Natural killer cell treated with Interleukin-12 subunit alpha and Interleukin-12 subunit beta and Interleukin-15 and Interleukin-18, amount 100 ng/mL, for 72 hours (primary cell): ENCODE measurements around the gene NHERF1. TPM values are rescaled to one million over a fixed set of nuclear protein-coding genes. Genes with fewer than 3 reads are reported as not detected.

ENCODE experiments used
- ATAC-seq, 2 donors: fragments of 150-1000 bp; cut with Tn5 transposase in 1 of 2; sonication (Bioruptor Pico), chemical (Tn5 transposase) in 1 of 2; 2 replicates each; pipeline ENCODE4 v1.10.0; 2021
- DNase-seq: peaks from one replicate; pipeline ENCODE4 v3.0.0; 2022; ENCODE audit warnings: low spot score
- H3K27ac Mint-ChIP-seq, 2 donors: 1 replicate in 1 of 2; 2 replicates in 1 of 2; pipeline ENCODE4 v1.8.0; 2022; ENCODE audit warnings: mixed read lengths in 2 of 2, mild to moderate bottlenecking in 1 of 2, moderate library complexity in 1 of 2
- H3K27me3 Mint-ChIP-seq, 2 donors: 1 replicate in 1 of 2; 2 replicates in 1 of 2; pipeline ENCODE4 v1.8.0; 2022; ENCODE audit warnings: mixed read lengths in 2 of 2
- H3K36me3 Mint-ChIP-seq: one replicate; pipeline ENCODE4 v1.8.0; 2022; ENCODE audit warnings: mixed read lengths
- H3K4me1 Mint-ChIP-seq, 2 donors: 1 replicate in 1 of 2; 2 replicates in 1 of 2; pipeline ENCODE4 v1.8.0; 2022; ENCODE audit warnings: low read depth in 2 of 2, mixed read lengths in 2 of 2, mild to moderate bottlenecking in 1 of 2
- H3K4me3 Mint-ChIP-seq: one replicate; pipeline ENCODE4 v1.8.0; 2022; ENCODE audit warnings: mixed read lengths
- H3K9me3 Mint-ChIP-seq: 2 replicates; pipeline ENCODE4 v1.8.0; 2022; ENCODE audit warnings: mixed read lengths
- total RNA-seq, 2 donors: library from RNA; stranded (reverse); gene quantifications; one replicate each; pipeline ENCODE4 v1.2.3, GENCODE V29; 2022

The NHERF1 gene
- total RNA-seq, 2 donors from 2014 or later, result 159 to 187 TPM

DNA sequence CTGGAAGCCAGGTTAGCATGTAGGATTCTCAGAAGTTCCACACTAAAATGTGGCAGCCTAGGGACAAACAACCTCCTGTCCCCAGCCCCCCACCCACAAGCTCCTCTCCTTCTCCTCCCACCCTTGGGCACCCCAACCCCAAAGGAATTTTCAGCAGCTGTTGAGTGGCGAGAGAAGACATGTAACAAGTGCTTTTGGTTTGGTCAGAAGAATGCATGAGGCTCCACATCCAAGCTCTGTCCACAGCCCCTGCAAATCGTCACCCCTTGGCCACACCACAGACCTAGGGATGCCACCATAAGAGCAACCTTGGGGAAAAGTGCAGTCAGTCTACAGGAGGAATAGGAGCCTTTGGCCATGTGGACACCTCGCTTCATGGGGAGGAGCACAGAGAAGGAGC lies 23.3 kb upstream of the NHERF1 start:
- Mint-ChIP-seq H3K9me3 (no peaks in the 10 kb centered on the region), H3K4me1 (peaks cover 12 to 22% of the 10 kb centered on the region in 2 donors), H3K27me3 (peaks cover 7 to 11% of the 10 kb centered on the region in 2 donors), H3K4me3 (no peak overlapping the region), H3K36me3 (no peaks in the 10 kb centered on the region), H3K27ac (no peak overlapping the region)
- no peak for ATAC-seq
- no peak for DNase-seq

DNA sequence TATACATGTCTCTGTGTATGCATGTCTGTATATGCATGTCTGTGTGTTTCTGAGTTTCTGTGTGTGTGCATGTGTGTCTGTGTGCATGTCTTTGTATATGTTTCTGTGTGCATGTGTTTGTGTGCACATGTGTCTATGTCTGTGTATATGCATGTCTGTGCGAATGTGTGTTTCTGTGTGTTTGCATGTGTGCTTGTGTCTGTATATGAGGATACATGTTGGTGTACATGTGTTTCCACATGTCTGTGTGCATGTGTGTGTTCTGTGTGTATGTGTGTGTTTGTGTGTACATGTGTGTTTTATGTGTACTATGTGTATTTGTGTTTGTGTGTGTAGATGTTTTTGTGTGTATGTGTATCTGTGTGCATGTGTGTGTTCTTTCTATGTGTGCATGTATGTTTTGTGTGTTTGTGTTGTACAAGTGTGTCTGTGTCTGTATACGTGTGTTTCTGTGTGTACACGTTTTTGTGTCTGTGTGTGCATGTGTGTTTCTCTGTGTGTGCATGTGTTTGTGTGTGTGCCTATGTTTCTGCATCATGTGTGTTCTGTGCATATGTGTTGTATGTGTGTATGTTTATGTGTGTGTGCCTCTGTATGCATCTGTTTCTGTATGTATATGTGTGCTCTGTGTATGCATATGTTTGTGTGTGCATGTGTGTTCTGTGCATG lies 20.3 kb upstream of the NHERF1 start:
- ATAC-seq (no peak), DNase-seq (no peak)
- Mint-ChIP-seq H3K4me1 (peaks cover 10 to 19% of the 10 kb centered on the region in 2 donors), H3K27me3 (peaks cover 0 to 6% of the 10 kb centered on the region in 2 donors), H3K9me3 (no peaks in the 10 kb centered on the region), H3K27ac (no peak overlapping the region), H3K4me3 (no peak overlapping the region), H3K36me3 (no peaks in the 10 kb centered on the region)

DNA sequence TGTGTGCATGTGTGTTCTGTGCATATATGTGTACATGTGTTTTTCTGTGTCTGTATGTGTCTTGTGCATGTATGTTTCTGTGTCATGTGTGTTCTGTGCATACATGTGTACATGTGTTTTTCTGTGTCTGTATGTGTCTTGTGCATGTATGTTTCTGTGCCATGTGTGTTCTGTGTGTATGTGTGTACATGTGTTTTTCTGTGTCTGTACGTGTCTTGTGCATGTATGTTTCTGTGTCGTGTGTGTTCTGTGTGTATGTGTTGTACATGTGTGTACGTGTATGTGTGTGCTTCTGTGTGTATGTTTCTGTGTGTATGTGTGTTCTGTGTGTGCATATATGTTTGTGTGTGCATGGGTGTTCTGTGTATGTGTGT lies 19.7 kb upstream of the NHERF1 start:
- H3K9me3 Mint-ChIP-seq, result no peaks in the 10 kb centered on the region
- ATAC-seq, result no peak
- peaks cover 10 to 19% of the 10 kb centered on the region in 2 donors for H3K4me1 Mint-ChIP-seq
- H3K36me3 Mint-ChIP-seq, result no peaks in the 10 kb centered on the region
- H3K4me3 Mint-ChIP-seq, result no peak overlapping the region
- H3K27ac Mint-ChIP-seq, result no peak overlapping the region
- H3K27me3 Mint-ChIP-seq, result peaks cover 0 to 6% of the 10 kb centered on the region in 2 donors
- DNase-seq, result no peak

GRCh38 chr17:74729368-74729767 lies 19.1 kb upstream of the NHERF1 start:
- Mint-ChIP-seq H3K27ac (no peak overlapping the region), H3K4me3 (no peak overlapping the region), H3K9me3 (no peaks in the 10 kb centered on the region), H3K36me3 (no peaks in the 10 kb centered on the region), H3K27me3 (peaks cover 4 to 5% of the 10 kb centered on the region in 2 donors), H3K4me1 (peaks cover 5 to 14% of the 10 kb centered on the region in 2 donors)
- no peak for ATAC-seq
- DNase-seq, result no peak

GRCh38 chr17:74729866-74730265 lies 18.6 kb upstream of the NHERF1 start:
- Mint-ChIP-seq H3K9me3 (no peaks in the 10 kb centered on the region), H3K27me3 (peaks cover 6 to 9% of the 10 kb centered on the region in 2 donors), H3K36me3 (no peaks in the 10 kb centered on the region), H3K4me1 (peaks cover 3 to 10% of the 10 kb centered on the region in 2 donors), H3K4me3 (peak overlapping the region; percentile 31), H3K27ac (no peak overlapping the region)
- DNase-seq (no peak), ATAC-seq (no peak)

DNA sequence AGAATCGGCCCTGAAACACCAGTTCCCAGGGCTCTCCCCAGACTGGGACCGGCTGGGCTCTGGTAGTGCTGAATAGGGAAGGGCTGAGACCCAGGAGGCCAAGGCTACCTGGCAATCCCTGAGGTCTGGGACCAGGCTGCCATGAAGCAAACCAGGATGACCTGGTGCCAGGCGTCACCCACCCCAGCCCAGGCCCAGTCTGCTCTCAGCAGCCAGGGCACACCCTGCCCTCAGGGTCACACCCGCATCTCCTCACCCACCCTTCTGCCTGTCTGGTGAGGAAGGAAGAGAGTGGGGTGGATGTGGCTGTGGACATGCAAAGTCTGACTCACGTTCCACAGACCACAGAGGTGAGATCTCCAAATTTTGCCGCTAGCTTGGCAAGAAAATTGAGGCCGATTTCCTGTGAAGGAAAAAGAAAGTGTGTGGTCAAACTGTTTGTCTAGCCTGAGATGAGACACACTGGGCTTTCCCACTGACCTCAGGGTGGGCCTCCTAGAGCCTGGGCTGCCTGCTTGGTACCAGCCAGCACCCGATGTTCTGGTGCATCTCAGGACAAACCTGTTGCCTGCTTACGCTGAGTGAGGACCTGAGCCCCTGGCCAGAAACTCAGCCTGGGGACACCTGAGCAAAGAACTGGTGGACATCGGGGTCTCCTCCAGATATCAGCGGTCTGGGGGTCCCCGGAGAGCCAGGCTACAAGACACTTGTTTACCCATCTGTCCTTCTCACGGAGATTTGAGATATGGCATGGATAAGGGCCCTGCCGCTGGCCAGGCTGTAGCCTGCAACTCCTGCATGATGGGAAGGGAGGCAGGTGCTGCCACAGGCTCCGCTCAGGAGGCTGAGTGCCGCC lies 17.7 kb upstream of the NHERF1 start:
- peak overlapping the region in 1 of 2 donors; percentile 56 for H3K27ac Mint-ChIP-seq
- no peaks in the 10 kb centered on the region for H3K36me3 Mint-ChIP-seq
- H3K27me3 Mint-ChIP-seq, result peaks cover 8 to 11% of the 10 kb centered on the region in 2 donors
- peaks cover 3 to 10% of the 10 kb centered on the region in 2 donors for H3K4me1 Mint-ChIP-seq
- H3K4me3 Mint-ChIP-seq, result peak overlapping the region; percentile 31
- DNase-seq (peak; percentile 92), ATAC-seq (peak; percentile 95 to 98)
- H3K9me3 Mint-ChIP-seq, result no peaks in the 10 kb centered on the region

- no peak for ATAC-seq
- Mint-ChIP-seq H3K36me3 (no peaks in the 10 kb centered on the region), H3K9me3 (no peaks in the 10 kb centered on the region), H3K27me3 (peaks cover 9 to 11% of the 10 kb centered on the region in 2 donors), H3K27ac (peak overlapping the region in 1 of 2 donors; percentile 56), H3K4me1 (peaks cover 5 to 12% of the 10 kb centered on the region in 2 donors), H3K4me3 (no peak overlapping the region)
- DNase-seq, result no peak
Observed at GRCh38 chr17:74731347-74731605, 17.2 kb upstream of the NHERF1 start.

DNA sequence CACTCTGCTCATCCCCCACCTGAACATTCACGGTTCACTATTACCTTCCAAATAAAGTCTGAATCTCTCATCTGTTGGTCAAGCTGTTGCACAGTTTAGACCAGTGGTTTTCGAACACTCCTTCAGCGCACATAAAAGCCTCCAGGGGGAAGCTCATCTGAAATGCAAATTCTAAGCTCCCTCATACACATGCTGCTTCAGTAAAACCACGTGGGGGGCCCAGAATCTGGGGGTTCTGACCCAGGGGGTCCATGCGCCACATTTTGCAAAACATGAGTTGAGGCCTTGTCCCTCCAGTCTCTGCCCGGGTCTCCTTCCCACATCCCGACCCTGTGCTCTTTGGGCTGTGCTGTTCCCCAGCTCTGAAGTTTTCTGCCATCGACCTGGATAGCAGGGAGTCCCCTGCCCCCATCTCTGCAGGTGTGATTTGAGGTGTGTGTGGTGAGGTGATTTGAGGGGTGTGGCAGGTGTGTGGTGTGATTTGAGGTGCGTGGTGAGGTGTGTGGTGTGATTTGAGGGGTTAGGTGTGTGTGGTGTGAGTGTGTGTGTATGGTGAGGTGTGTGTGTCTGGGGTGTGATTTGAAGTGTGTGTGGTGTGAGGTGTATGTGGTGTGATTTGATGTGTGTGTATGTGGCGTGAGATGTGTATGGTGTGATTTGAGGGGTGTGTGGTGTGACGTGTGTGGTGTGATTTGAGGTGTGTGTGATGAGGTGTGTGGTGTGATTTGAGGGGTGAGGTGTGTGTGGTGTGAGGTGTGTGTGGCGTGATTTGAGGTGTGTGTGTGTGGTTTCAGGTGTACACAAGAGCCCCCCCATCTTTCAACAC lies 16.2 kb upstream of the NHERF1 start:
- Mint-ChIP-seq H3K9me3 (no peaks in the 10 kb centered on the region), H3K36me3 (no peaks in the 10 kb centered on the region), H3K4me1 (peaks cover 8 to 15% of the 10 kb centered on the region in 2 donors), H3K27ac (no peak overlapping the region), H3K27me3 (peaks cover 11% of the 10 kb centered on the region in 2 donors), H3K4me3 (no peak overlapping the region)
- DNase-seq (no peak), ATAC-seq (no peak)

GRCh38 chr17:74733365-74734122 lies 14.9 kb upstream of the NHERF1 start:
- Mint-ChIP-seq H3K27ac (no peak overlapping the region), H3K9me3 (no peaks in the 10 kb centered on the region), H3K27me3 (peaks cover 11% of the 10 kb centered on the region in 2 donors), H3K4me1 (peaks cover 19 to 24% of the 10 kb centered on the region in 2 donors), H3K4me3 (no peak overlapping the region), H3K36me3 (no peaks in the 10 kb centered on the region)
- DNase-seq (no peak), ATAC-seq (no peak)

DNA sequence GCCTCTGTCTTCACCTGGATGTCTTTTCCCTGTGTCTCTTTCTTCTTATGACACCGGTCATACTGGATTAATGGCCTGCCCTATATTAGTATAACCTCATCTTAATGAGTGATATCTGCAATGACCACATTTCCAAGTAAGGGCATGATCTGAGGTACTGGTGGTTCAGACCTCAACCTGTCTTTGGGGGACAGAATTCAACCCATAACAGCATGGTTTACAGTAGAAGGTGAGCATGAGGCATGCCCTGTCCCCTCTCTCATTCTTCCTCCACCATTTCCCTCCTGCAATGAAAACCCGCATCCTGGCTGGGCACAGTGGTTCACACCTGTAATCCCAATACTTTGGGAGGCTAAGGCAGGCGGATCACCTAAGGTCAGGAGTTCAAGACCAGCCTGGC lies 14.2 kb upstream of the NHERF1 start:
- Mint-ChIP-seq H3K4me3 (no peak overlapping the region), H3K9me3 (no peaks in the 10 kb centered on the region), H3K27me3 (peaks cover 11% of the 10 kb centered on the region in 2 donors), H3K27ac (no peak overlapping the region), H3K36me3 (no peaks in the 10 kb centered on the region), H3K4me1 (peaks cover 26 to 31% of the 10 kb centered on the region in 2 donors)
- DNase-seq (no peak), ATAC-seq (no peak)

- Mint-ChIP-seq H3K27ac (peak within 1 kb of the TSS; percentile 41 to 60), H3K27me3 (peaks cover 11% of the 10 kb centered on the region in 2 donors), H3K36me3 (no peaks in the 10 kb centered on the region), H3K9me3 (no peaks in the 10 kb centered on the region), H3K4me1 (peaks cover 36% of the 10 kb centered on the region in 2 donors), H3K4me3 (peak within 1 kb of the TSS; percentile 81)
- peak; percentile 44 to 50 for ATAC-seq
- DNase-seq, result peak; percentile 62
Observed at GRCh38 chr17:74736513-74737298, 11.7 kb upstream of the NHERF1 start, which contains the start of gene RAB37. RAB37 (plus strand) TSS chr17:74737256; CDS start chr17:74737273, 17 bp downstream.

GRCh38 chr17:74737299-74738050 lies 11.0 kb upstream of the NHERF1 start:
- ATAC-seq (no peak), DNase-seq (peak; percentile 59)
- Mint-ChIP-seq H3K4me1 (peaks cover 43 to 44% of the 10 kb centered on the region in 2 donors), H3K27me3 (peaks cover 11% of the 10 kb centered on the region in 2 donors), H3K9me3 (no peaks in the 10 kb centered on the region), H3K36me3 (no peaks in the 10 kb centered on the region), H3K27ac (peak overlapping the region; percentile 41 to 60), H3K4me3 (peak overlapping the region; percentile 77)
